CD4-positive, alpha-beta T cell treated with Interleukin-6 for 4 hours (primary cell): ENCODE results near the gene EIF4G1.
"Not testable (repeated sequence)": the region's sequence is repeated elsewhere in the genome, so short reads cannot be mapped to it uniquely, and the experiment has no call there.

Experiments used
- DNase-seq: peaks from one replicate; pipeline ENCODE4 v3.0.0-alpha.2; 2020; ENCODE audit warnings: mixed read lengths

The EIF4G1 gene, protein sequence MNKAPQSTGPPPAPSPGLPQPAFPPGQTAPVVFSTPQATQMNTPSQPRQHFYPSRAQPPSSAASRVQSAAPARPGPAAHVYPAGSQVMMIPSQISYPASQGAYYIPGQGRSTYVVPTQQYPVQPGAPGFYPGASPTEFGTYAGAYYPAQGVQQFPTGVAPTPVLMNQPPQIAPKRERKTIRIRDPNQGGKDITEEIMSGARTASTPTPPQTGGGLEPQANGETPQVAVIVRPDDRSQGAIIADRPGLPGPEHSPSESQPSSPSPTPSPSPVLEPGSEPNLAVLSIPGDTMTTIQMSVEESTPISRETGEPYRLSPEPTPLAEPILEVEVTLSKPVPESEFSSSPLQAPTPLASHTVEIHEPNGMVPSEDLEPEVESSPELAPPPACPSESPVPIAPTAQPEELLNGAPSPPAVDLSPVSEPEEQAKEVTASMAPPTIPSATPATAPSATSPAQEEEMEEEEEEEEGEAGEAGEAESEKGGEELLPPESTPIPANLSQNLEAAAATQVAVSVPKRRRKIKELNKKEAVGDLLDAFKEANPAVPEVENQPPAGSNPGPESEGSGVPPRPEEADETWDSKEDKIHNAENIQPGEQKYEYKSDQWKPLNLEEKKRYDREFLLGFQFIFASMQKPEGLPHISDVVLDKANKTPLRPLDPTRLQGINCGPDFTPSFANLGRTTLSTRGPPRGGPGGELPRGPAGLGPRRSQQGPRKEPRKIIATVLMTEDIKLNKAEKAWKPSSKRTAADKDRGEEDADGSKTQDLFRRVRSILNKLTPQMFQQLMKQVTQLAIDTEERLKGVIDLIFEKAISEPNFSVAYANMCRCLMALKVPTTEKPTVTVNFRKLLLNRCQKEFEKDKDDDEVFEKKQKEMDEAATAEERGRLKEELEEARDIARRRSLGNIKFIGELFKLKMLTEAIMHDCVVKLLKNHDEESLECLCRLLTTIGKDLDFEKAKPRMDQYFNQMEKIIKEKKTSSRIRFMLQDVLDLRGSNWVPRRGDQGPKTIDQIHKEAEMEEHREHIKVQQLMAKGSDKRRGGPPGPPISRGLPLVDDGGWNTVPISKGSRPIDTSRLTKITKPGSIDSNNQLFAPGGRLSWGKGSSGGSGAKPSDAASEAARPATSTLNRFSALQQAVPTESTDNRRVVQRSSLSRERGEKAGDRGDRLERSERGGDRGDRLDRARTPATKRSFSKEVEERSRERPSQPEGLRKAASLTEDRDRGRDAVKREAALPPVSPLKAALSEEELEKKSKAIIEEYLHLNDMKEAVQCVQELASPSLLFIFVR (N-terminal part only)

GRCh38 chr3:184314363-184314699, at the start of gene EIF4G1:
EIF4G1 (plus strand) TSS chr3:184314606; CDS start chr3:184315797, 1,191 bp downstream.
- peak; percentile 96 for DNase-seq

DNA sequence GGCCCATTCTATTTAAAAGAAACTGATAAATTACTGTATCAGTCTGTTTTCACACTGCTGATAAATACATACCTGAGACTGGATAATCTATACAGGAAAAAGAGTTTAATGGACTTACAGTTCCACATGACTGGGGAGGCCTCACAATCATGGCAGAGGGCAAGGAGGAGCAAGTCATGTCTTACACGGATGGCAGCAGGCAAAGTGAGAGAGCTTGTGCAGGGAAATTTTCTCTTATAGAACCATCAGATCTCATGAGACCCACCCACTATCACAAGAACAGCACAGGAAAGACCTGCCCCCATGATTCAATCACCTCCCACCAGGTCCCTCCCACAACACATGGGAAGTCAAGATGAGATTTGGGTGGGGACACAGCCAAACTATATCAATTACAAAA, 47.2 kb upstream of the EIF4G1 start:
- not testable (repeated sequence) for DNase-seq

DNA sequence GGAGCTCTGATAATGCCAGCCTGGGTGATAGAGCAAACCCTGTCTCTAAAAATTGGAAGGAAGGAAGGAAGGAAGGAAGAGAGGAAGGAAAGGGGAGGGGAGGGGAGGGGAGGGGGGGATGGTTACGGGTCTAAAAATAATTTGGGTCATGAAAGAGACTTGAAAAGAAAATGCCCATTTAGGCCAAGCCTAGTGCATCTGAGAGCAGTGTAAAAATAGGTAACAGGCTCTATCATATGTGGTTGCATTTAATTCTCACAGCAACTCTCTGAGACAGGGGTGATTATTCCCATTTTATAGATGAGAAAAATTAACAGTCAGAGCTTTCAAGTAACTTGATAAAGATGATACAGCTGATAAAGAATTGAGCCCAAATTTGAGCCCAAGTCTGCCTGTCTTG, 42.1 kb upstream of the EIF4G1 start:
- no peak for DNase-seq

DNA sequence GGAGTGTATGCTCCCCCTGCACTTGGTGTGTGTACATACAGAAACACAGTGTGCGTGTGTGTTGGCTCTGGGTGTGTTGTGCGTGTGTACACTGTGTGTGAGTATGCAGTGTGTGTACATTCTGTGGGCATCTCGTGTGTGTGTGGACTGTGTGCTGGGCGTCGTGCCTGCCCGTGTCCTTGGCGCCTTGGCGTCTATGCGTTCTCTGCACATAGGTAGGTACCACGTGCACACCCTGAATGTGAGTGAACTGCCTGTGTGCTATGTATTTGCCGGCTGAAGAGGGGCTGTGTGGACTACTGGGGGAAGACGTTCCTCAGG, 39.1 kb upstream of the EIF4G1 start:
- no peak for DNase-seq

DNA sequence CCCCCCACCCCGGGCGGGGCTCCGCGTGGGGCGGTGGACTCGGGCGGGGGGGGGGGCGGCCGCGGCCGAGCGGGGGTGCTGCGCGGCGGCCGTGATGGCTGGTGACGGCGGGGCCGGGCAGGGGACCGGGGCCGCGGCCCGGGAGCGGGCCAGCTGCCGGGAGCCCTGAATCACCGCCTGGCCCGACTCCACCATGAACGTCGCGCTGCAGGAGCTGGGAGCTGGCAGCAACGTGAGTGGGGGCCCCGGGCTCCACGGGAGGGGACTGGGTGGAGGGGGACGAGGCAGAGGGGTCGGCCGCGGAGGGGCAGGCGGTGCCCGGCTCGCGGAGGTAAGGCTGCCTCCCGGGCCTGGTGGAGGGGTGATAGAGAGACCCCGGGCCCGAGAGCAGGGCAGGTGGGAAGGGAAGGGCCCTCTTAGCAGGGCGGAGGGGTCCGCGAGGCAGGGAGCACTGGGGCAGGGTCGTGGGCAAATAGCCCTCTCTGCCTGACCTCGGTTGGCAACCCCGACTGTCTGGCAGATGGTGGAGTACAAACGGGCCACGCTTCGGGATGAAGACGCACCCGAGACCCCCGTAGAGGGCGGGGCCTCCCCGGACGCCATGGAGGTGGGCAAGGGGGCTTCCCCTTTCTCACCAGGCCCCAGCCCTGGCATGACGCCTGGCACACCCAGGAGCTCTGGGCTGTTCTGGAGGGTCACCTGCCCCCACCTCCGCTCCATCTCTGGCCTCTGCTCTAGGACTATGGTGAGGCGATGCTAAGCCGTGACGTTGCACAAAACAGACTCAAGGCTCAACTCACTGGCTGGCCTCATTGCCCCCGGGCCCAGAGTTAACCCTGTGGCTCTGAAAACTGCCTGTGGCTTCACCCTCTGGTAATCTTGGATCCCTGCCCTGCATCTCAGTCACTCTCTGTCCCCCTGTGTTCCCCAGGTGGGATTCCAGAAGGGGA, 38.2 kb upstream of the EIF4G1 start, which contains the start of gene ECE2:
ECE2 (plus strand) TSS at position 62 of the 950 bp plus-strand sequence; CDS start at position 194, 132 bp downstream.
- no peak for DNase-seq

DNA sequence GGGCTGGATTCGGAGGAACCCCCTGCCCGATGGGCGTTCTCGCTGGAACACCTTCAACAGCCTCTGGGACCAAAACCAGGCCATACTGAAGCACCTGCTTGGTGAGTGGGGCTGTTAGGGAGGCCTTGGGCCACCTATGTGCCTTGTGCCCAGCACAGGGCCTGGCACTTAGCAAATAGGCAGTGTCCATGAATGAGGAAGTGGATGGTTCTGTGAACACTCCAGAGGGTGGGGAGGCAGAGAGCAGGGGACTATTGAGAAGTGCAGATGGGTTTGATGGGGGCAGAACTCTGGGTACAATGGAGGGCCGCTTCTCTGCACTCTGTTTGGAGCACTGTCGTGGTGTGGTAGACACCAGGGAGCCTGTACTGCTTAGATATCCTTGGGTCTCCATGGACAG, 37.0 kb upstream of the EIF4G1 start:
- no peak for DNase-seq

- DNase-seq, result no peak
Measured at GRCh38 chr3:184282941-184283340, 31.5 kb upstream of the EIF4G1 start.

GRCh38 chr3:184283681-184284080, 30.7 kb upstream of the EIF4G1 start:
- no peak for DNase-seq

DNA sequence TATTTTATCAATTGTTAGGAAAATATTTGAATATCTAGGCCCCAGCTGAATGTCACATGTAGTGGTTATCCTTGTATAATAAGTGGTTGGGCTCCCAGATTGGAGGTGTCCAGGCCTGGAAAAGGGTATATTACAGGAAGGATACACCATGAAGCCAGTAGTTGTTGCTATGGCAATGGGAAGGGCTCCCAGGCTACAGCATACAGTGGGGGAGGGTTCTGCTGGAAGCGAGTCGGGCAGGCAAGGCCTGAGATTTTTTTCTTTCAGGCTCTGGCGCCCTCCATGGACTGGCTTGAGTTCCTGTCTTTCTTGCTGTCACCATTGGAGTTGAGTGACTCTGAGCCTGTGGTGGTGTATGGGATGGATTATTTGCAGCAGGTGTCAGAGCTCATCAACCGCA, 29.7 kb upstream of the EIF4G1 start:
- DNase-seq, result peak; percentile 39

- DNase-seq, result peak; percentile 68
Measured at GRCh38 chr3:184289426-184289938, 24.9 kb upstream of the EIF4G1 start.

DNA sequence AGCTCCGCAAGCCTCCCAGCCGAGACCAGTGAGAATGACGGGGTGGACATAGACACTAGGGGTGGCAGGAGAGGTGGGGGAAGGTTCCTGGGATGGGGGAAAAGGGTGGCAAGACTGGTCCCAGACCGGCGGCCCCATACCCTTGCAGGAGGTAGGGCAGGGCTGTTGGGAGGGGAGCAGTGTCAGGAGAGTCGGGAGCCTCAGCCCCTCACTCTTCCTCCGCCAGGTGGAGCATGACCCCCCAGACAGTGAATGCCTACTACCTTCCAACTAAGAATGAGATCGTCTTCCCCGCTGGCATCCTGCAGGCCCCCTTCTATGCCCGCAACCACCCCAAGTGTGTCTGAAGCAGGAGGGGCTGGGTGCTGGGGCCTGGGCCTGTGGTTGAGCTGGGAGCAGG, 24.1 kb upstream of the EIF4G1 start:
- no peak for DNase-seq

DNA sequence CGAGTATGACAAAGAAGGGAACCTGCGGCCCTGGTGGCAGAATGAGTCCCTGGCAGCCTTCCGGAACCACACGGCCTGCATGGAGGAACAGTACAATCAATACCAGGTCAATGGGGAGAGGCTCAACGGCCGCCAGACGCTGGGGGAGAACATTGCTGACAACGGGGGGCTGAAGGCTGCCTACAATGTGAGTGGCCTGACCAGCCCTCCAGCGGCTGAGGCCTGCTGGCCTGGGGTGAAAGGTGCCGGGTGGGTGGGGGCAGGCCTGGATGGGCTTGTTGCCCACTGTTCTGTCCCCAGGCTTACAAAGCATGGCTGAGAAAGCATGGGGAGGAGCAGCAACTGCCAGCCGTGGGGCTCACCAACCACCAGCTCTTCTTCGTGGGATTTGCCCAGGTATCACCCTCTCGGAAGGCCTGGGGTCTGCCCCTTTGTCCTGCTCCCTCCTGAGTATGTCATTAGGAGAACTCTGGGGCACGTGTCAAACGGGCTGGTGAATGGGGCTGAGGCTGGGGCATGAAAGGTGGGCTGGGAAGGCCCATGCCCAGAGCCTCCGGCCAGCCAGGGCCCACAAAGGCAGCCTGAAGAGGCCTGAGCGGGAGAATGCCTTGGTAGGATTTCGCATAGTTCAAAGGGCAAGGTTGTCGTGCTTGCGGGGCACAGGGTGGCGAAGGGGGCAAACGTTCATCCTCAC, 23.2 kb upstream of the EIF4G1 start:
- no peak for DNase-seq

- no peak for DNase-seq
Measured at GRCh38 chr3:184291738-184292445, 22.5 kb upstream of the EIF4G1 start.

DNA sequence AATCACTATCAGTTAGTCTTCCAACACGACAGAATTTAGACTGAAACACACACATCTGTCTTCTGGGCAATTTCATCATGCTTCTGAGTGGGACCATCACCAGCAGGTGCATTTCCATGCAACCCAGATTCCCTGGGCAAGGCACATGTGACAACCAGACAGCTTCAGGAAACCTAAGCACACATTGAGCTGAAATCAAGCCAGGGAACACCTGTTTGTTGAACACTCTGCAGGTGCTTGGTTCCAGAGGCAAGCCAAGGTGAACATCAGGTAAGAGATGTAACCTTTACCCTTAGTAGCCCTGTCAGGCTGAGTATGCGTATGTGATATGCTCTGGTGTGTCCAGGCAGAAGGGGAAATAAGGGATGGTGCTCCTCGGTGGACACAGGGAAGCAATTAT, 18.6 kb upstream of the EIF4G1 start:
- no peak for DNase-seq

- DNase-seq, result no peak
Measured at GRCh38 chr3:184296616-184297015, 17.8 kb upstream of the EIF4G1 start.

DNA sequence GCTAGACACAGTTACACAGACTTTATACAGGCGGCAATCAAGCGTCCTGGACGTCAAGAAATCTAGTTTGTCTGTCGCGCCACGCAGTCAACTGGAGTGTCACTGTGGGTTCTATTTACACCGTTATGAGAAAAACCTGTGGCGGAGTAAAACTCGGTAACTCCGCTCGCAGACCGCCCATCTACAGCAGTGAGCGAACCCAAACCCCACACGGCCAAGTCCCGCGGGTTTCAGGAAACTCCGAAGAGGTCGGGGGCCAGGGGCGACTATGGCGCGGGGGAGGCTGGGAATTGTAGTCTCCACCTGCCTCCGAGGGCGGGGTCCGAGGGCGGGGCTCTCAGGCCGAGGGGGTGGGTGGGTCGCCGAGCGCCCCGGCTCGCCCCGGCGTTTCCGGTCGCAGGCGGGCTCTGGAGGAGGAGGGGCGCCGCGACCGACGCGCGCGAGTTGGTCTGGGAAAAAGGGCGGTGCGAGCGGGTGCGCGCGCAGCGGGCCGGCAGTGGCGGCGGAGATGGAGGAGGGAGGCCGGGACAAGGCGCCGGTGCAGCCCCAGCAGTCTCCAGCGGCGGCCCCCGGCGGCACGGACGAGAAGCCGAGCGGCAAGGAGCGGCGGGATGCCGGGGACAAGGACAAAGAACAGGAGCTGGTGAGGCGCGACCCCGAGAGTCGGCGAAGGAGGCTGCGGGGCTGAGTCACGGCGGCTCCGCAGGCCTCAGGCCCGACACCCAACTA, 15.5 kb upstream of the EIF4G1 start, which contains the start of gene PSMD2:
PSMD2 (plus strand) TSS at position 483 of the 729 bp plus-strand sequence; CDS start at position 509, 26 bp downstream.
- DNase-seq, result peak; percentile 99

- no peak for DNase-seq
Measured at GRCh38 chr3:184299488-184300377, 14.7 kb upstream of the EIF4G1 start.

GRCh38 chr3:184300378-184300720, 14.1 kb upstream of the EIF4G1 start:
- DNase-seq, result no peak

DNA sequence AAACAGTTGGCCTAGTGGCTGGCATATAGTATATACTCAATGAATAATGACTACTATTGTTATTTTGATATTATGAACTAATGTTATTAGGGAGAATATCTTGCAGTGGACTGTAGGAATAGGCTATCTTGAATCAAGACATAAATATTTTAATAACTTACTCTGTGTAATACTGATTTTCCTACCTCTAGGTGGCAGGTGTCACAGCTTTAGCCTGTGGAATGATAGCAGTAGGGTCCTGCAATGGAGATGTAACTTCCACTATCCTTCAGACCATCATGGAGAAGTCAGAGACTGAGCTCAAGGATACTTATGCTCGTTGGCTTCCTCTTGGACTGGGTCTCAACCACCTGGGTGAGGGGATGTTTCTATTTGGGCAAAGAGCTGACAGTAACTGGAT, 8.8 kb upstream of the EIF4G1 start:
- DNase-seq, result no peak
